ENCODE data around the gene SNX25. TPM values are rescaled to one million over a fixed set of nuclear protein-coding genes. Genes with fewer than 3 reads are reported as not detected.
A peak's percentile ranks its signal among the peaks of the same experiment; 100 is the strongest.

The SNX25 gene
- total and polyA plus RNA-seq, 2 of the 13 experiments (the other 11 are each of a cell fraction or from before 2014, with no cell fraction given) = 23.4 to 23.5 TPM

GRCh38 chr4:185396724-185397385 lies 187.5 kb downstream of the SNX25 start, which contains the start of gene ANKRD37 (continued):
- TF ChIP-seq ZNF354B (CRISPR knock-in tag; IDR thresholded peaks at IDR 0.05) = no peak
- no peak for TF ChIP-seq ZNF362 (CRISPR knock-in tag; IDR thresholded peaks at IDR 0.05; ENCODE audit: borderline replicate concordance)
- no peak for TF ChIP-seq SETDB1 (CRISPR knock-in tag; IDR thresholded peaks at IDR 0.05; ENCODE audit: borderline replicate concordance)
- peak; percentile 23; the same call in 1 of the 2 replicates for TF ChIP-seq ZNF30 (CRISPR knock-in tag; IDR thresholded peaks at IDR 0.05)
- no peak for TF ChIP-seq EZH2 (conservative IDR thresholded peaks at IDR 0.05; ENCODE audit: low read depth, low read length)
- peak; percentile 66 for TF ChIP-seq THAP7 (CRISPR knock-in tag; IDR thresholded peaks at IDR 0.05)
- no peak for TF ChIP-seq PATZ1 (CRISPR knock-in tag; IDR thresholded peaks at IDR 0.05)
- no peak for TF ChIP-seq ATF7 (IDR thresholded peaks at IDR 0.05)
- no peak for TF ChIP-seq ATF7 (CRISPR knock-in tag; IDR thresholded peaks at IDR 0.05)
- peak; percentile 83; the same call in 1 of the 2 replicates for TF ChIP-seq ZBTB39 (CRISPR knock-in tag; IDR thresholded peaks at IDR 0.05)
- TF ChIP-seq ZNF557 (CRISPR knock-in tag; IDR thresholded peaks at IDR 0.05) = peak; percentile 88; the same call in 1 of the 2 replicates
- TF ChIP-seq MTF2 (CRISPR knock-in tag; IDR thresholded peaks at IDR 0.05; ENCODE audit: borderline replicate concordance) = 0 out of 2 replicates have a peak, but pooled peaks have one; percentile 25
- peak; percentile 60; the same call in 1 of the 2 replicates for TF ChIP-seq CAMTA2 (CRISPR knock-in tag; IDR thresholded peaks at IDR 0.05; ENCODE audit: borderline replicate concordance)
- TF ChIP-seq ZBTB44 (CRISPR knock-in tag; IDR thresholded peaks at IDR 0.05) = no peak
- TF ChIP-seq ZNF512 (CRISPR knock-in tag; IDR thresholded peaks at IDR 0.05) = no peak
- TF ChIP-seq NPAS2 (CRISPR knock-in tag; IDR thresholded peaks at IDR 0.05; ENCODE audit: borderline replicate concordance) = no peak
- peak; percentile 15 for TF ChIP-seq RBM22 (optimal IDR thresholded peaks at IDR 0.05; ENCODE audit: low read length)
- TF ChIP-seq SMARCC2 (IDR thresholded peaks at IDR 0.05) = no peak
